ENCODE measurements around the gene PLBD2. TPM values are rescaled to one million over a fixed set of nuclear protein-coding genes. Genes with fewer than 3 reads are reported as not detected.

PLBD2 gene
- total RNA-seq, 1 donor from 2014 or later: 38.1 TPM

- DNase-seq (ENCODE audit: extremely low spot score in 2 of 2): no peak
- TF ChIP-seq POLR2A (IDR thresholded peaks at IDR 0.05): no peak
- TF ChIP-seq CTCF (IDR thresholded peaks at IDR 0.05): no peak
- TF ChIP-seq POLR2AphosphoS5 (IDR thresholded peaks at IDR 0.05; ENCODE audit: insufficient read depth in 1 of 2, low read depth in 1 of 2): no peak
- Histone ChIP-seq H3K36me3 (peaks cover 0 to 50% of the 10 kb centered on the region in 2 donors), H3K27me3 (no peaks in the 10 kb centered on the region), H3K4me3 (no peak overlapping the region), H3K27ac (no peak overlapping the region), H3K4me1 (no peaks in the 10 kb centered on the region), H3K9me3 (no peaks in the 10 kb centered on the region)
- intact Hi-C loops (cut with DNase I): no loop called here
Observed at GRCh38 chr12:113373969-113374368, 15.6 kb downstream of the PLBD2 start.

GRCh38 chr12:113374823-113375428 lies 16.5 kb downstream of the PLBD2 start:
- Histone ChIP-seq H3K27me3 (no peaks in the 10 kb centered on the region), H3K36me3 (peaks cover 0 to 50% of the 10 kb centered on the region in 2 donors), H3K9me3 (no peaks in the 10 kb centered on the region), H3K4me1 (no peaks in the 10 kb centered on the region), H3K4me3 (no peak overlapping the region), H3K27ac (no peak overlapping the region)
- no peak for DNase-seq (ENCODE audit: extremely low spot score in 2 of 2)
- TF ChIP-seq POLR2A (IDR thresholded peaks at IDR 0.05) (no peak), CTCF (IDR thresholded peaks at IDR 0.05) (no peak), POLR2AphosphoS5 (IDR thresholded peaks at IDR 0.05; ENCODE audit: insufficient read depth in 1 of 2, low read depth in 1 of 2) (no peak)
- intact Hi-C loops (cut with DNase I): no loop called here

GRCh38 chr12:113378291-113378690 lies 19.9 kb downstream of the PLBD2 start:
- H3K36me3 ChIP-seq: peaks cover 0 to 51% of the 10 kb centered on the region in 2 donors
- H3K27me3 ChIP-seq: no peaks in the 10 kb centered on the region
- TF ChIP-seq POLR2AphosphoS5 (IDR thresholded peaks at IDR 0.05; ENCODE audit: insufficient read depth in 1 of 2, low read depth in 1 of 2) (no peak), POLR2A (IDR thresholded peaks at IDR 0.05) (no peak), CTCF (IDR thresholded peaks at IDR 0.05) (no peak)
- DNase-seq (ENCODE audit: extremely low spot score in 2 of 2): no peak
- intact Hi-C loops (cut with DNase I): no loop called here
- H3K4me3 ChIP-seq: no peak overlapping the region
- H3K4me1 ChIP-seq: no peaks in the 10 kb centered on the region
- no peaks in the 10 kb centered on the region for H3K9me3 ChIP-seq
- H3K27ac ChIP-seq: no peak overlapping the region

- no peak for DNase-seq (ENCODE audit: extremely low spot score in 2 of 2)
- H3K9me3 ChIP-seq: no peaks in the 10 kb centered on the region
- intact Hi-C loops (cut with DNase I): no loop called here
- peaks cover 0 to 47% of the 10 kb centered on the region in 2 donors for H3K36me3 ChIP-seq
- TF ChIP-seq POLR2AphosphoS5 (IDR thresholded peaks at IDR 0.05; ENCODE audit: insufficient read depth in 1 of 2, low read depth in 1 of 2) (no peak), POLR2A (IDR thresholded peaks at IDR 0.05) (no peak), CTCF (IDR thresholded peaks at IDR 0.05) (no peak)
- no peak overlapping the region for H3K4me3 ChIP-seq
- no peaks in the 10 kb centered on the region for H3K4me1 ChIP-seq
- no peaks in the 10 kb centered on the region for H3K27me3 ChIP-seq
- no peak overlapping the region for H3K27ac ChIP-seq
Observed at GRCh38 chr12:113381220-113381619, 22.8 kb downstream of the PLBD2 start.

- no peak overlapping the region for H3K27ac ChIP-seq
- no peak for DNase-seq (ENCODE audit: extremely low spot score in 2 of 2)
- H3K4me1 ChIP-seq: no peaks in the 10 kb centered on the region
- no peaks in the 10 kb centered on the region for H3K9me3 ChIP-seq
- no peak for TF ChIP-seq CTCF (IDR thresholded peaks at IDR 0.05)
- TF ChIP-seq POLR2A (IDR thresholded peaks at IDR 0.05): no peak
- TF ChIP-seq POLR2AphosphoS5 (IDR thresholded peaks at IDR 0.05; ENCODE audit: insufficient read depth in 1 of 2, low read depth in 1 of 2): no peak
- H3K4me3 ChIP-seq: no peak overlapping the region
- intact Hi-C loops (cut with DNase I): no loop called here
- H3K36me3 ChIP-seq: peaks cover 0 to 47% of the 10 kb centered on the region in 2 donors
- H3K27me3 ChIP-seq: no peaks in the 10 kb centered on the region
Observed at GRCh38 chr12:113382206-113382605, 23.8 kb downstream of the PLBD2 start.

All from vagina (tissue), 2 donors.